ENCODE results near the gene UCP3. TPM values are rescaled to one million over a fixed set of nuclear protein-coding genes. Genes with fewer than 3 reads are reported as not detected.
A peak's percentile ranks its signal among the peaks of the same experiment; 100 is the strongest.

UCP3 gene
- total RNA-seq (1 to 10 TPM in 8 of 9 donors, under 1 TPM in 1; 0.50 to 8.3 (median 1.7) TPM), polyA plus RNA-seq (1 to 10 TPM; 1.4 to 1.7 TPM)
- long read RNA-seq, donor 1, result 0 reads
- long read RNA-seq, donor 2, partial matches to known transcripts, result 0 of 3 reads
- long read RNA-seq, donor 2, other reads (novel, unspliced or antisense), result 0 of 3 reads
- long read RNA-seq, donor 3, result 0 reads

GRCh38 chr11:74008373-74009229 is at the start of gene UCP3:
Gene UCP3 (minus strand): TSS chr11:74009085. CDS start chr11:74007042, 2,043 bp downstream.
- Histone ChIP-seq H3K36me3 (peaks cover 0 to 20% (median 5%) of the 10 kb centered on the region in 9 donors), H3K27ac (peak within 1 kb of the TSS in 8 of 12 donors; percentile 8 to 69 (median 30)), H3K4me1 (peaks cover 0 to 55% (median 13%) of the 10 kb centered on the region in 12 donors), H3K4me3 (no peak within 1 kb of the TSS), H3K9me3 (no peaks in the 10 kb centered on the region), H3K27me3 (no peaks in the 10 kb centered on the region)
- TF ChIP-seq POLR2A (IDR thresholded peaks at IDR 0.05) (no peak), CTCF (IDR thresholded peaks at IDR 0.05) (no peak)
- WGBS, 4 donors, result 55 to 65% (median 59%) methylated on average over 9 of the region's 9 CpGs
- DNase-seq (no peak), ATAC-seq (peak; percentile 13 to 59 (median 40))
- intact Hi-C loops (cut with DNase I), result no loop called here

GRCh38 chr11:74057249-74058151 is 48.6 kb upstream of the UCP3 start:
- H3K4me1 ChIP-seq, result no peaks in the 10 kb centered on the region
- H3K27ac ChIP-seq, result no peak overlapping the region
- no peak for ATAC-seq
- TF ChIP-seq CTCF (IDR thresholded peaks at IDR 0.05), result no peak
- no peak for TF ChIP-seq POLR2A (IDR thresholded peaks at IDR 0.05)
- DNase-seq, result no peak
- no peaks in the 10 kb centered on the region for H3K27me3 ChIP-seq
- H3K4me3 ChIP-seq, result no peak overlapping the region
- peaks cover 0 to 53% (median 35%) of the 10 kb centered on the region in 9 donors for H3K36me3 ChIP-seq
- peaks cover 0 to 6% (median 0%) of the 10 kb centered on the region in 12 donors for H3K9me3 ChIP-seq
- 78 to 87% (median 81%) methylated on average over 8 of the region's 8 CpGs for whole genome bisulfite sequencing, 4 donors
- intact Hi-C loops (cut with DNase I), result no loop called here

- Histone ChIP-seq H3K36me3 (peaks cover 0 to 62% (median 36%) of the 10 kb centered on the region in 9 donors), H3K27ac (no peak overlapping the region), H3K9me3 (no peaks in the 10 kb centered on the region), H3K4me1 (no peaks in the 10 kb centered on the region), H3K27me3 (no peaks in the 10 kb centered on the region), H3K4me3 (no peak overlapping the region)
- intact Hi-C loops (cut with DNase I), result no loop called here
- no peak for TF ChIP-seq POLR2A (IDR thresholded peaks at IDR 0.05)
- ATAC-seq, result no peak
- DNase-seq, result no peak
Measured at GRCh38 chr11:74055938-74056337, 47.1 kb upstream of the UCP3 start.

- DNase-seq (no peak), ATAC-seq (no peak)
- Histone ChIP-seq H3K4me3 (no peak overlapping the region), H3K4me1 (no peaks in the 10 kb centered on the region), H3K27me3 (no peaks in the 10 kb centered on the region), H3K27ac (no peak overlapping the region), H3K9me3 (no peaks in the 10 kb centered on the region), H3K36me3 (peaks cover 0 to 90% (median 57%) of the 10 kb centered on the region in 9 donors)
- intact Hi-C loops (cut with DNase I), result no loop called here
- 95 to 98% (median 96%) methylated on average over 3 of the region's 3 CpGs for WGBS, 4 donors
- TF ChIP-seq POLR2A (IDR thresholded peaks at IDR 0.05), result no peak
- no peak for TF ChIP-seq CTCF (IDR thresholded peaks at IDR 0.05)
Measured at GRCh38 chr11:74050465-74050864, 41.6 kb upstream of the UCP3 start.
